Activated CD8-positive, alpha-beta memory T cell treated with anti-CD3 and anti-CD28 coated beads, Interleukin-2, amount 50 U/mL, for 24 hours (primary cell): ENCODE data around the gene LPA.

Source experiments
- DNase-seq: peaks from one replicate; pipeline ENCODE4 v3.0.0-alpha.2; 2020; ENCODE audit errors: extremely low read depth

The LPA gene

DNA sequence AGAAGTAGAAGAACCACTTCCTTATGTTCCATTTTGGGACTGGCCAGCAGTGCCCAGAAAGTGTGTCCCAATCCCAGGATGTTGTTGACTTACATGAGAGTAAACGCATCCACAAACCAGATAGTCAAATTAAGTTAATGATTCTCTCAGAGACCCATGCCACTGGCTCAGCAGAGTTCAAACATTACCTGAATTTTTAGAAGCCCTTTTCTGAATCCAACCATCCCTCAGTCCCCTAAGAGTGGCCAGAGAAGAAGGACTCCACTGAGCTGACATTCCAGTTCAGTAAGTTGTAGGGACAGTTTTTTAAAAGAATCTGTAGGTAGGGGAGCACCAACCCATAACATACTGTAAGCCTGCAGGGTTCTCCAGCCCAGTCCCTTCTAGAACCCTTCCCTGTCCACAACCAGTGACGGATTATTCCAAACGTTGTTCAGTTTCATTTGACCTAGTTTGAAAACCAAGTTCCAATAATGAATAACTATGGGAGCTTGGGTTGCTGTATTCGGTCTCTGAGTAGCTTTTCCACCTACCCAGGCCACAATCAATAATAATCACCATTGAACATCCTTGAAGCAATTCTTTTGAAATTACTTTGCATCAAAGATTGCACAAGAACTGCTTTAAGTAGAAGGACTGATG, 153.0 kb downstream of the LPA start:
- DNase-seq = no peak

DNA sequence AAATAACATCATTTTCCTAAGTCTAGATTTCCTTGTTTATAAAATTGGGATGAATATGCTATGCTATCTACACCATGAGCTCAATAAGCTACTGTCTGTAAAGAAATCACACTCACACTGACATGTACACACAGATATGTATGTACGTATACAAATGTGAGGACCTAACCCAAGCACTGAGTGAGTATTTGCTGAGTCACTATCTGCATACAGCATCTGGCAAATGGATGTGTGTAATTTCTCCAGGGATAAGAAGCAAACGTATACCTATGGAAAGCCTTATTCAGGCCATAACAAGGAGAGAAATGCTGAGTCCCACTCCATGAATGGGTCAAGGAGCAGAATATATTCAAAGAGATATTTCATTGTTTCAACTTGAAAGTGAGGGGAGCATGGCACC, 153.9 kb downstream of the LPA start:
- DNase-seq = no peak

DNA sequence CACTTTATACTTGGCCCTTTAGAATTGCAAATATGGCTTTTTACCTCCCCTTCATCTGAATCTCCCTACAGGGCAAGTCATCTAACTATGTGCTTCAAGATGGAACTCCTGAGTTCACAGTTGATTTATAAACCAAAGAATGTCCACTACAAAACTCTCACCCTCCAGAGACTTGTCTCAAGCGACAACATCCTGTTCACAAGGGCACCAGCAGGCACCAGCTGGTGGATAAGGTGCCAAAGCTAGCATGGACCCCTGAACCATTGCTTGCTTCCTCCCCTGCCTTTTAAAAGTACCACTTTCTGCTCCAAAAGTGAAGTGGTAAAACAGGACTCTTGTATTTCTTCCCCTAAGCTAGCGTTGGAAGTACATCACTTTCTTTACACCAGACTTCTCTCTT, 154.5 kb downstream of the LPA start:
- DNase-seq = no peak

DNA sequence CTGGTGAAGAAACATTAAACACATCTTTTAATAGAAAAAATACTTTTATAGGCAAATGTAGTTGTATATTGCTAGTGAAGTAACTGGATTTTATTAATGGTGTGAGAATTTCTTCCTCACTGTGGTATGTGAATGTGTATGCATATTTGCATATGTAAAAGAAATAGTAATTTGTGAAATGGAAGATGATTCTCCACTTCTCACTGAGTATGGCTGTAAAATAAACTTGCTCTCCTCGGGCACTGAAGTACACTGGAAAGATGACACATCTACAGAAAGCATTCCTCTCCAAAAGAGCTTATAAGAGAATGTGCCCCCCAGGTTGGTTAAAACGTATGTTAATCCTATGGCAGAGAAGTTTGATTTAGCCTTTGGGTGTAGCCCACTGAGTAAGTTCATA, 155.5 kb downstream of the LPA start:
- DNase-seq = no peak

DNA sequence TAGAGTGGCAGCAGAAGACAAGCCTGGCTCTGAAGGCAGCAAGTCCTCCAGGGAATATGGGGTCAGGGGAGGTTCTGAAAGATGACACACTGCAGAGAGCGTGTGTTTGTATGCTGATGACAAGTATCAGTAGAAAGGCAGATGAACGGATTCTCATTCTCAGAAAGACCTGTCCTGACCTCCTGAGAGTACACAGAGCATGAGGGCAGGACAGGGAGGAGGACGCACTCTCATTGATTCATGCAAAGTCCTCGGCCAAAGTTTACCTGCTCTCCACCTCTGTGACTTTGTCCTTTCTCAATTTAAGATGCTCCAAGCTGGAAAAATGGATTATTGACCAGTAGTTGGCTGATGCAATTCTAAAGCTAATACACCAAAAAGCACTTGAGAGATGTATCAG, 156.7 kb downstream of the LPA start:
- no peak for DNase-seq

DNA sequence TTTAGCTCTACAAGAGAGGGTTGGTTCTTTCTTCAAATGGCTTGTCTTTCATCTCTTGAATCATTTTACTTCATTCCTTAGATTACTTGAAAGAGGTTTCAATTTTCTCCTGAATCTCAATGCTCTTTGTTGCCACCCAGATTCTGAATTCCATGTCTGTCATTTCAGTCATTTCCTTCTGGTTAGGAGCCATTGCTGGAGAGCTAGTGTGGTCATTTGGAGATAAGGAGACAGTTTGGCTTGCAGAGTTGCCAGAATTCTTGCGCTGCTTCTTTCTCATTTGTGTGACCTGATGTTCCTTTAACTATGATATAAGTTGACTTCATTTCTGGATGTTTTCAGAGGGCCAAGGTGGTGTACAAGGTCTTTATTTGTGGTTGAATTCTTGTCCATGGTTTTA, 158.1 kb downstream of the LPA start:
- DNase-seq = no peak

DNA sequence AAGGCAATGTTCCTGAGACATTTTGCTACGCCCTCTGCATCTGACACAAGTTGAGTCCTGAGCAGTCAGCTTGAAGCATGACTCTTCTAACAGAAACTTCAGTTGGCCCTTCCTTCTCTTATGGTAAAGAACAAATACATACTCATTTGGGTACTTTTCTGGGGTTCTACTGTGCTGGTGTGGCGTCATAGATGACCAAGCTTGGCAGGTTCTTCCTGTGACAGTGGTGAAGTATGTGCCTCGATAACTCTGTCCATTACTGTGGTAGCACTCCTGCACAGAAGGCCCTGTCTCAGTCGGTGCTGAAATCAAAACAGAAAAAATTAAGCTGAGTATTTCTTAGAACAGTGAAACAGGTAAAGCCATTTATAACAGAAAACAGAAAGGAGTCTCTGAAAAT, 163.4 kb downstream of the LPA start:
- no peak for DNase-seq

DNA sequence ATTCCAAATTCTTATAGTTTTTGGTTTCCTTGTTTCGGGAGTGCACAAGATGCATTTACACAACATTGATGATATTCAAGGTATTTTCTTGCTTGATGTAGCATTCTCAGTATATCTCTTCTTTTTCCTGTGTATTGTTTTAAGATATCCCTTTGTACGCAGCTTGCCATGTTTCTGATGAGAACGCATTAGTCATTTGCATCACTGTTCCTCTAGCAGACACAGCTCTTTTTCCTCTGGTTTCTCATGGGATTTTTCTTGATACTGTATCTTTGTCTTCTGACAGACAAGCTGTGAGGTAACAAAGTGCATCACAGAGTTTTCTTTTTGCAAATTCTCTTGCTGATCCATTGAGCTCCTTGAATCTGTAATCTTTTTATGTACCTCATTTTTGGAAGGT, 169.5 kb downstream of the LPA start:
- DNase-seq = no peak

DNA sequence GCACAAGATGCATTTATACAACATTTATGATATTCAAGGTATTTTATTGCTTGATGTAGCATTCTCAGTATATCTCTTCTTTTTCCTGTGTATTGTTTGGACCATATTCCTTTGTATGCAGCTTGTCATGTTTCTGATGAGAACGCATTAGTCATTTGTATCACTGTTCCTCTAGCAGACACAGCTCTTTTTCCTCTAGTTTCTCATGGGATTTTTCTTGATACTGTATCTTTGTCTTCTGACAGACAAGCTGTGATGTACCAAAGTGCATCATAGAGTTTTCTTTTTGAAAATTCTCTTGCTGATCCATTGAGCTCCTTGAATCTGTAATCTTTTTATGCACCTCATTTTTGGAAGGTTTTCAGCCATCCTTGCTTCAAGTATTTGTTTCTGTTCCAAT, 175.0 kb downstream of the LPA start:
- DNase-seq = no peak

DNA sequence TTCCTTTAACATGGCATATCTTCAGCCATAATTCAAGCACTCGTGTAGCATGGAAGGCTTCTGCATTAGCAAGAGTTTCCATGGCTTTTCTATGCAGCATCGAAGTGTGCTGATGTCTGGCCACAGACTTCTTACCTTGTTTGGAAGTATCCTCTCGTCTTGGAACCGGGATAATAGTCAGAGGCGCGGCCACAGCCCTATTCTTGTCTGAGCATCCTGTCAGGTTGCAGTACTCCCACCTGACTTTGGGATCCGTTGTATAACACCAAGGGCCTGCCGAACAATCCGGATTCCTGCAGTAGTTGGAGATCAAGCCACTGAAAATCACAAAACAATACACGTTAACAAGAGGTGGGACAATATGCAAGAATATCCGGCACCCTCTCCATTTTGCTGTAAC, 177.0 kb downstream of the LPA start:
- DNase-seq = no peak
